Breast epithelium (tissue), 3 donors: ENCODE data around the gene THRA.

Experiments
- POLR2A ChIP-seq: fragments of 450-650 bp; IDR thresholded peaks from one replicate; pipeline ENCODE4 v1.6.1; 2016; ENCODE audit warnings: antibody characterized with exemption, mild to moderate bottlenecking, moderate library complexity
- POLR2AphosphoS5 ChIP-seq, 3 donors: sonication (generic); formaldehyde crosslinking; IDR thresholded peaks; one replicate each; pipeline ENCODE4 v1.6.1; 2017; ENCODE audit warnings: antibody characterized with exemption in 3 of 3
- TF ChIP-seq, protein P1 (sequence below), 3 donors: fragments of 450-650 bp; IDR thresholded peaks; one replicate each; pipeline ENCODE4 v1.5.1; 2016 to 2017; ENCODE audit warnings: antibody characterized with exemption in 3 of 3, mild to moderate bottlenecking in 3 of 3, moderate library complexity in 3 of 3

DNA sequence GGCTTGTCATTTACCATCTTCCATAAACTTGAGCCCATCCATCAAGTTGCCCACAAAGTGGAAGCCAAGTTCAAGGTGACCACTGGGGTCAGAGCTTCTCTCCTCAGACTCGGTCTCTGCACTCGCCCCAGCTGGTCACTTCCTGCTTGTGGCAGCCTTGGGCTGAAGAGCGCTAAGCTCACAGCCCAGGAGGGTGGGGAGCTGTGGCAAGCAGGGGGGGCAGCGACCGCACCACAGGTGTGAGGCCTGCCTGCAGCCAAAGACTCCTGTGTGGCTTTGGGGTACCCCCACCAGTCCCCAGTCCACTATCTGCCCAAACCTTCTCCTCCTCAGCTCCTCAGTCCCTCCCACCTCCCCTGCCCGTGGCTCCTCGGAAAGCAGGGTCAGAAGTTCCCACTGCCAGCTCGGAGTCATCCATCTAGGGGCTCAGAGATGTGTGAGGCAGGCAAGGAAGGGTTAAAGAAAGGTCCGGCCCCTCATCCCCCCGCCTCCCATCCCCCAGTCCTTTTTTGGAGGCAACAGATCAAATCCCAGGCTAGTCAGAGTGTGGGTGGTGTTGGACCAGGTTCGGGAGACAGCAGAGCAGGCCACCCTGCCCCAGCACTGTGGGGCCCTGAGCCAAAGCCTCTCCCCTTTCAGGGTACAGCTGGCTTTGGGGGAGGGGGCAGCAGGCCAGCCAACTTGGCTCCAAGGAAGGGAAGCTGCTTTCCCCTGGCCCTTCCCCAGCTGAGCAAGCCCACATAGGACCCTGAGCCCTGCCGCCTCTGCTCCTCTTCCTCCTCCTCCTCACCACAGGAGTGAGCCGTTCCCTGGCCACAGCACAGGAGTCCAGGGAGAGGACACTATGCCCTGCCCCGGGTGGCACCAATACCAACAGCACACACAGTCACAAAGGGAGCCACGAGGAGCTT lies 44.3 kb upstream of the THRA start:
- TF ChIP-seq, protein P1, sequence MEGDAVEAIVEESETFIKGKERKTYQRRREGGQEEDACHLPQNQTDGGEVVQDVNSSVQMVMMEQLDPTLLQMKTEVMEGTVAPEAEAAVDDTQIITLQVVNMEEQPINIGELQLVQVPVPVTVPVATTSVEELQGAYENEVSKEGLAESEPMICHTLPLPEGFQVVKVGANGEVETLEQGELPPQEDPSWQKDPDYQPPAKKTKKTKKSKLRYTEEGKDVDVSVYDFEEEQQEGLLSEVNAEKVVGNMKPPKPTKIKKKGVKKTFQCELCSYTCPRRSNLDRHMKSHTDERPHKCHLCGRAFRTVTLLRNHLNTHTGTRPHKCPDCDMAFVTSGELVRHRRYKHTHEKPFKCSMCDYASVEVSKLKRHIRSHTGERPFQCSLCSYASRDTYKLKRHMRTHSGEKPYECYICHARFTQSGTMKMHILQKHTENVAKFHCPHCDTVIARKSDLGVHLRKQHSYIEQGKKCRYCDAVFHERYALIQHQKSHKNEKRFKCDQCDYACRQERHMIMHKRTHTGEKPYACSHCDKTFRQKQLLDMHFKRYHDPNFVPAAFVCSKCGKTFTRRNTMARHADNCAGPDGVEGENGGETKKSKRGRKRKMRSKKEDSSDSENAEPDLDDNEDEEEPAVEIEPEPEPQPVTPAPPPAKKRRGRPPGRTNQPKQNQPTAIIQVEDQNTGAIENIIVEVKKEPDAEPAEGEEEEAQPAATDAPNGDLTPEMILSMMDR (IDR thresholded peaks at IDR 0.05) = no peak
- TF ChIP-seq POLR2AphosphoS5 (IDR thresholded peaks at IDR 0.05) (no peak), POLR2A (no peak)
